GM23248 (cell line): ENCODE results near the gene MDGA2. TPM values are rescaled to one million over a fixed set of nuclear protein-coding genes. Genes with fewer than 3 reads are reported as not detected.

Source experiments
- DNase-seq: peaks from one replicate; pipeline ENCODE4 v3.0.0-alpha.2; 2015
- H2AFZ ChIP-seq: fragments of 200-600 bp; sonication (generic); 2 replicates; pipeline ENCODE4 v1.6.1; 2016; ENCODE audit warnings: antibody characterized with exemption
- H3F3A ChIP-seq: fragments of 200-600 bp; sonication (generic); 2 replicates; pipeline ENCODE4 v1.6.1; 2016; ENCODE audit warnings: mild to moderate bottlenecking, antibody characterized with exemption, mixed run types; ENCODE audit not compliant: insufficient read depth
- H3K27ac ChIP-seq: fragments of 200-600 bp; sonication (generic); 2 replicates; pipeline ENCODE4 v1.5.1; 2016; ENCODE audit warnings: mild to moderate bottlenecking
- H3K27me3 ChIP-seq: fragments of 200-600 bp; sonication (generic); replicated peaks from 2 replicates; pipeline ENCODE4 v1.6.1; 2016; ENCODE audit warnings: mild to moderate bottlenecking; ENCODE audit not compliant: insufficient read depth
- H3K36me3 ChIP-seq: fragments of 200-600 bp; sonication (generic); 2 replicates; pipeline ENCODE4 v1.6.1; 2016; ENCODE audit warnings: low read depth, mild to moderate bottlenecking
- H3K4me1 ChIP-seq: fragments of 200-600 bp; sonication (generic); 2 replicates; pipeline ENCODE4 v1.6.1; 2016; ENCODE audit warnings: mild to moderate bottlenecking; ENCODE audit not compliant: insufficient read depth
- H3K4me2 ChIP-seq: fragments of 200-600 bp; sonication (generic); one replicate; pipeline ENCODE4 v1.6.1; 2016; ENCODE audit warnings: mild to moderate bottlenecking; ENCODE audit not compliant: unreplicated experiment
- H3K4me3 ChIP-seq: fragments of 200-600 bp; sonication (generic); 2 replicates; pipeline ENCODE4 v1.5.1; 2016; ENCODE audit warnings: mild to moderate bottlenecking
- H3K79me2 ChIP-seq: fragments of 200-600 bp; sonication (generic); 2 replicates; pipeline ENCODE4 v1.6.1; 2016; ENCODE audit warnings: mild to moderate bottlenecking; ENCODE audit not compliant: insufficient read depth
- H3K9ac ChIP-seq: fragments of 200-600 bp; sonication (generic); 2 replicates; pipeline ENCODE4 v1.6.1; 2016; ENCODE audit warnings: mild to moderate bottlenecking
- H3K9me2 ChIP-seq: fragments of 200-600 bp; sonication (generic); 2 replicates; pipeline ENCODE4 v1.6.1; 2016; ENCODE audit warnings: mixed run types, mild to moderate bottlenecking, moderate library complexity; ENCODE audit not compliant: insufficient read depth
- H3K9me3 ChIP-seq: fragments of 200-600 bp; sonication (generic); one replicate; pipeline ENCODE4 v1.6.1; 2017; ENCODE audit warnings: low read depth
- H4K20me1 ChIP-seq: fragments of 200-600 bp; sonication (generic); 2 replicates; pipeline ENCODE4 v1.6.0; 2016; ENCODE audit not compliant: insufficient read depth
- EZH2 ChIP-seq: fragments of 200-600 bp; sonication (generic); IDR thresholded peaks from 2 replicates; pipeline ENCODE4 v1.6.1; 2018; ENCODE audit warnings: antibody characterized with exemption, mild to moderate bottlenecking; ENCODE audit not compliant: insufficient read depth, poor library complexity, severe bottlenecking
- EZH2phosphoT487 ChIP-seq: fragments of 200-600 bp; sonication (generic); IDR thresholded peaks from 2 replicates; pipeline ENCODE4 v1.6.1; 2018; ENCODE audit warnings: antibody characterized with exemption, moderate library complexity, mild to moderate bottlenecking, low read depth; ENCODE audit not compliant: insufficient read depth
- WGBS, 2 experiments: methylation state at CpG; one replicate each; pipeline ENCODE4 v1.1.6; 2015 to 2017; ENCODE audit warnings: low lambda C conversion rate in 2 of 2, low coverage in 1 of 2; ENCODE audit errors: missing lambda C conversion rate in 2 of 2; 5-methylcytosine and 5-hydroxymethylcytosine counted together
- in situ Hi-C: fragments of 300-500 bp; cut with MboI; formaldehyde crosslinking; loops from 2 replicates; pipeline ENCODE4 v1.15.0; 2020
- polyA plus RNA-seq: library from polyadenylated mRNA; unstranded; fragments of >200 nt; fragmentation: Nextera tagmentation; extraction: Ambion mirVana; gene quantifications from 2 replicates; pipeline ENCODE4 v1.2.1, GENCODE V29; 2016
- total RNA-seq: library from RNA; depleted of rRNA; stranded (reverse); fragments of >200 nt; shearing (Covaris generic); gene quantifications from 2 replicates; pipeline ENCODE4 v1.2.3, GENCODE V29; 2014

MDGA2 gene
- total and polyA plus RNA-seq, 2 experiments from 2014 or later: not detected

- Histone ChIP-seq H3K27me3 (no peaks in the 10 kb centered on the region), H3K9me2 (no peaks in the 10 kb centered on the region), H3K4me1 (no peaks in the 10 kb centered on the region), H2AFZ (no peak overlapping the region), H3K4me3 (no peak overlapping the region), H3K79me2 (no peaks in the 10 kb centered on the region), H3K27ac (no peak overlapping the region), H3K4me2 (no peak overlapping the region), H3K36me3 (no peaks in the 10 kb centered on the region), H3F3A (no peaks in the 10 kb centered on the region), H4K20me1 (no peaks in the 10 kb centered on the region), H3K9ac (no peak overlapping the region), H3K9me3 (no peaks in the 10 kb centered on the region)
- DNase-seq: no peak
- in situ Hi-C loops: no loop called here
- WGBS, 2 experiments: 0 to 5% methylated on average over 2 of the region's 2 CpGs
- TF ChIP-seq EZH2: no peak
- no peak for TF ChIP-seq EZH2phosphoT487
These were observed 167.5 kb downstream of the MDGA2 start for GRCh38 chr14:47507861-47508260.

- H3K27me3 ChIP-seq: no peaks in the 10 kb centered on the region
- H3K4me3 ChIP-seq: no peak overlapping the region
- H3F3A ChIP-seq: no peaks in the 10 kb centered on the region
- no peak overlapping the region for H3K9ac ChIP-seq
- DNase-seq: no peak
- no peaks in the 10 kb centered on the region for H3K9me3 ChIP-seq
- WGBS, 2 experiments: 26 to 38% methylated on average over 1 of the region's 1 CpG
- H2AFZ ChIP-seq: no peak overlapping the region
- no peaks in the 10 kb centered on the region for H3K36me3 ChIP-seq
- H3K9me2 ChIP-seq: no peaks in the 10 kb centered on the region
- H4K20me1 ChIP-seq: no peaks in the 10 kb centered on the region
- no peak overlapping the region for H3K27ac ChIP-seq
- H3K4me1 ChIP-seq: no peaks in the 10 kb centered on the region
- in situ Hi-C loops: no loop called here
- no peak overlapping the region for H3K4me2 ChIP-seq
- TF ChIP-seq EZH2 (no peak), EZH2phosphoT487 (no peak)
- H3K79me2 ChIP-seq: no peaks in the 10 kb centered on the region
These were observed 175.0 kb downstream of the MDGA2 start for GRCh38 chr14:47500369-47500768.

GRCh38 chr14:47490766-47491165, 184.6 kb downstream of the MDGA2 start:
- Histone ChIP-seq H3K9me3 (no peaks in the 10 kb centered on the region), H3F3A (no peaks in the 10 kb centered on the region), H3K4me2 (no peak overlapping the region), H3K27me3 (no peaks in the 10 kb centered on the region), H4K20me1 (no peaks in the 10 kb centered on the region), H2AFZ (no peak overlapping the region), H3K79me2 (no peaks in the 10 kb centered on the region), H3K27ac (no peak overlapping the region), H3K4me1 (no peaks in the 10 kb centered on the region), H3K36me3 (no peaks in the 10 kb centered on the region), H3K9ac (no peak overlapping the region), H3K9me2 (no peaks in the 10 kb centered on the region), H3K4me3 (no peak overlapping the region)
- DNase-seq: no peak
- 18 to 23% methylated on average over 4 of the region's 4 CpGs for WGBS, 2 experiments
- TF ChIP-seq EZH2phosphoT487 (no peak), EZH2 (no peak)
- in situ Hi-C loops: no loop called here

GRCh38 chr14:47490353-47490752, 185.1 kb downstream of the MDGA2 start:
- H3F3A ChIP-seq: no peaks in the 10 kb centered on the region
- no peak for DNase-seq
- no peaks in the 10 kb centered on the region for H3K36me3 ChIP-seq
- no peaks in the 10 kb centered on the region for H3K4me1 ChIP-seq
- in situ Hi-C loops: no loop called here
- H3K79me2 ChIP-seq: no peaks in the 10 kb centered on the region
- H3K4me3 ChIP-seq: no peak overlapping the region
- no peaks in the 10 kb centered on the region for H3K9me2 ChIP-seq
- H2AFZ ChIP-seq: no peak overlapping the region
- TF ChIP-seq EZH2phosphoT487: no peak
- TF ChIP-seq EZH2: no peak
- H4K20me1 ChIP-seq: no peaks in the 10 kb centered on the region
- no peak overlapping the region for H3K4me2 ChIP-seq
- H3K9ac ChIP-seq: no peak overlapping the region
- no peak overlapping the region for H3K27ac ChIP-seq
- no peaks in the 10 kb centered on the region for H3K27me3 ChIP-seq
- 7 to 9% methylated on average over 3 of the region's 3 CpGs for WGBS, 2 experiments
- no peaks in the 10 kb centered on the region for H3K9me3 ChIP-seq

- H3K9ac ChIP-seq: no peak overlapping the region
- H3K27ac ChIP-seq: no peak overlapping the region
- no peaks in the 10 kb centered on the region for H4K20me1 ChIP-seq
- TF ChIP-seq EZH2: no peak
- TF ChIP-seq EZH2phosphoT487: no peak
- H3K4me3 ChIP-seq: no peak overlapping the region
- H3F3A ChIP-seq: no peaks in the 10 kb centered on the region
- no peak overlapping the region for H3K4me2 ChIP-seq
- in situ Hi-C loops: no loop called here
- H3K9me3 ChIP-seq: no peaks in the 10 kb centered on the region
- no peaks in the 10 kb centered on the region for H3K4me1 ChIP-seq
- DNase-seq: no peak
- H3K27me3 ChIP-seq: no peaks in the 10 kb centered on the region
- H2AFZ ChIP-seq: no peak overlapping the region
- H3K36me3 ChIP-seq: no peaks in the 10 kb centered on the region
- no peaks in the 10 kb centered on the region for H3K79me2 ChIP-seq
- H3K9me2 ChIP-seq: no peaks in the 10 kb centered on the region
- 3 to 7% methylated on average over 2 of the region's 2 CpGs for WGBS, 2 experiments
These were observed 190.0 kb downstream of the MDGA2 start for GRCh38 chr14:47485421-47485820.
